NOMO-1 treated with DMSO at 0.1 percent for 48 hours (cell line): ENCODE measurements around the gene SGMS1.
"Not testable (repeated sequence)": the region's sequence is repeated elsewhere in the genome, so short reads cannot be mapped to it uniquely, and the experiment has no call there.

Source experiments
- DNase-seq: peaks from one replicate; lab custom pipeline; 2025; ENCODE audit not compliant: unreplicated experiment; lab: John Stamatoyannopoulos, UW

The SGMS1 gene

GRCh38 chr10:50384238-50384637, 239.5 kb downstream of the SGMS1 start:
- no peak for DNase-seq

- peak; percentile 23 for DNase-seq
Measured at GRCh38 chr10:50382576-50383023, 241.2 kb downstream of the SGMS1 start.

GRCh38 chr10:50381642-50382041, 242.1 kb downstream of the SGMS1 start:
- no peak for DNase-seq

GRCh38 chr10:50379616-50380015, 244.1 kb downstream of the SGMS1 start:
- no peak for DNase-seq

GRCh38 chr10:50375745-50376144, 248.0 kb downstream of the SGMS1 start:
- no peak for DNase-seq

GRCh38 chr10:50375051-50375452, 248.7 kb downstream of the SGMS1 start:
- peak; percentile 74 for DNase-seq

GRCh38 chr10:50373821-50374501, 249.8 kb downstream of the SGMS1 start:
- DNase-seq = no peak

- no peak for DNase-seq
Measured at GRCh38 chr10:50369931-50370330, 253.8 kb downstream of the SGMS1 start.

- DNase-seq = peak; percentile 15
Measured at GRCh38 chr10:50367732-50368131, 256.0 kb downstream of the SGMS1 start.

- DNase-seq = not testable (repeated sequence)
Measured at GRCh38 chr10:50366421-50366820, 257.3 kb downstream of the SGMS1 start.

GRCh38 chr10:50364730-50365129, 259.0 kb downstream of the SGMS1 start:
- not testable (repeated sequence) for DNase-seq

- peak; percentile 71 for DNase-seq
Measured at GRCh38 chr10:50362547-50363125, 261.1 kb downstream of the SGMS1 start.

GRCh38 chr10:50361946-50362345, 261.8 kb downstream of the SGMS1 start:
- DNase-seq = no peak

GRCh38 chr10:50360077-50360850, 263.5 kb downstream of the SGMS1 start:
- DNase-seq = no peak

GRCh38 chr10:50358925-50359687, 264.6 kb downstream of the SGMS1 start:
- no peak for DNase-seq

GRCh38 chr10:50358411-50358810, 265.3 kb downstream of the SGMS1 start:
- DNase-seq = no peak

GRCh38 chr10:50356481-50356832, 267.3 kb downstream of the SGMS1 start:
- not testable (repeated sequence) for DNase-seq

GRCh38 chr10:50355693-50356480, 267.9 kb downstream of the SGMS1 start:
- DNase-seq = not testable (repeated sequence)

- no peak for DNase-seq
Measured at GRCh38 chr10:50351483-50352146, 272.1 kb downstream of the SGMS1 start.

- DNase-seq = no peak
Measured at GRCh38 chr10:50350366-50350765, 273.4 kb downstream of the SGMS1 start.
